Measurements from ENCODE around the gene PDCD1.

DNA sequence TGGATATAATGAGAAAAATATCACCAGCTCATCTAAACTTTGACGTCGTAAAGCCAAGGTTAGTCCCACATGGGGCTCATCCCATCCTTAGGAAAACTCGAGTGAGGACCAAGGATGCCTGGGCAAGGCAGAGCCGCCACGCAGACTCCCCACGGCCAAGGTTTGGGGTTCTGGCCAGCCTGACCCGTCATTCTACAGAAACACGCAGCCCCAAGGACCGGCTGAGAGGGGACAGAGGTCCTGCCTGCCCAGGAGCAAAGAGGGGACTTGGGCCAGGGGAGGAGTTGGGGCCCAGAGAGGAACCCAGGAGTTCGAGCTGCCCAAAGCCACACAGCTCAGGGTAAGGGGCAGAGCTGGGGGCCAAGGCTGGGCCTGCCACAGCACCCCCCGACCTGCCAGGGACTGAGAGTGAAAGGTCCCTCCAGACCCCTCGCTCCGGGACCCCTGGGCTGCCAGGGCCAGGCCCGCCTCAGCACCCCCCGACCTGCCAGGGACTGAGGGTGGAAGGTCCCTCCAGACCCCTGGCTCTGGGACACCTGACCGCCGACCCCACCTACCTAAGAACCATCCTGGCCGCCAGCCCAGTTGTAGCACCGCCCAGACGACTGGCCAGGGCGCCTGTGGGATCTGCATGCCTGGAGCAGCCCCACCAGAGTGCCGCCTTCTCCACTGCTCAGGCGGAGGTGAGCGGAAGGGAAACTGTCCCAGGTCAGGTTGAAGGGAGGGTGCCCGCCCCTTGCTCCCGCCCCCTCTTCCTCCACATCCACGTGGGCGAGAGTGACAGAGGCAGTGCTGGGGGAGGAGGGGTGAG is at the start of gene PDCD1:
- TF ChIP-seq CTCF (IDR thresholded peaks at IDR 0.05; ENCODE audit: low read depth, low read length) (no peak), EZH2phosphoT487 (IDR thresholded peaks at IDR 0.05; ENCODE audit: low read depth) (no peak)
